PC-9 (cell line): ENCODE measurements around the gene VPS8. TPM values are rescaled to one million over a fixed set of nuclear protein-coding genes. Genes with fewer than 3 reads are reported as not detected.
"Not testable (repeated sequence)": the region's sequence is repeated elsewhere in the genome, so short reads cannot be mapped to it uniquely, and the experiment has no call there.

Source experiments
- BruUV-seq: library from RNA; stranded (reverse); fragments of 400-500 nt; replicated peaks from 2 replicates; lab custom pipeline; 2021; lab: Mats Ljungman, UMichigan
- CTCF ChIA-PET: fragments of 300-600 bp; sonication (Branson Sonifier 250); formaldehyde crosslinking; loops from one replicate; lab custom pipeline; 2022; ENCODE audit warnings: antibody characterized with exemption; lab: Charles Lee
- POLR2A ChIA-PET: fragments of 300-600 bp; sonication (Branson Sonifier 250); formaldehyde crosslinking; loops from one replicate; lab custom pipeline; 2022; ENCODE audit warnings: antibody characterized with exemption; ENCODE audit not compliant: unreplicated experiment; lab: Charles Lee
- DNase-seq, 2 experiments: peaks; one replicate each; pipeline versions ENCODE4 v3.0.0 to v3.0.0-alpha.2; 2015 to 2022; ENCODE audit warnings: mixed read lengths in 1 of 2
- H2AFZ ChIP-seq: fragments of 200-600 bp; sonication (generic); 2 replicates; pipeline ENCODE4 v1.8.1; 2017; ENCODE audit warnings: antibody characterized with exemption
- H3F3A ChIP-seq: fragments of 200-600 bp; sonication (generic); 2 replicates; pipeline ENCODE4 v1.8.1; 2017; ENCODE audit warnings: antibody characterized with exemption, mild to moderate bottlenecking, low read depth; ENCODE audit not compliant: insufficient read depth
- H3K27ac ChIP-seq: fragments of 200-600 bp; sonication (generic); 2 replicates; pipeline ENCODE4 v1.6.1; 2016; ENCODE audit warnings: mixed run types
- H3K27me3 ChIP-seq: fragments of 200-600 bp; sonication (generic); 2 replicates; pipeline ENCODE4 v1.6.1; 2016; ENCODE audit warnings: low read depth, mixed run types; ENCODE audit not compliant: insufficient read depth
- H3K36me3 ChIP-seq: fragments of 200-600 bp; sonication (generic); 2 replicates; pipeline ENCODE4 v1.6.1; 2016; ENCODE audit warnings: low read depth, mixed run types
- H3K4me1 ChIP-seq: fragments of 200-600 bp; sonication (generic); replicated peaks from 2 replicates; pipeline ENCODE4 v1.6.1; 2016; ENCODE audit warnings: mixed run types; ENCODE audit not compliant: insufficient read depth
- H3K4me2 ChIP-seq: fragments of 200-600 bp; sonication (generic); 2 replicates; pipeline ENCODE4 v1.6.1; 2017; ENCODE audit warnings: mixed run types
- H3K4me3 ChIP-seq: fragments of 200-600 bp; sonication (generic); 2 replicates; pipeline ENCODE4 v1.6.1; 2016; ENCODE audit warnings: mixed run types
- H3K79me2 ChIP-seq: fragments of 200-600 bp; sonication (generic); 2 replicates; pipeline ENCODE4 v1.6.1; 2017; ENCODE audit warnings: low read depth, mixed run types
- H3K9me2 ChIP-seq: fragments of 200-600 bp; sonication (generic); 2 replicates; pipeline ENCODE4 v1.8.1; 2017; ENCODE audit warnings: mild to moderate bottlenecking; ENCODE audit not compliant: insufficient read depth
- H3K9me3 ChIP-seq: fragments of 200-600 bp; sonication (generic); 2 replicates; pipeline ENCODE4 v1.8.1; 2016; ENCODE audit warnings: low read depth; ENCODE audit not compliant: insufficient read depth
- H4K20me1 ChIP-seq: fragments of 200-600 bp; sonication (generic); 2 replicates; pipeline ENCODE4 v1.8.1; 2017; ENCODE audit not compliant: insufficient read depth
- CTCF ChIP-seq: fragments of 200-600 bp; sonication (generic); conservative IDR thresholded peaks from 2 replicates; pipeline ENCODE4 v1.6.1; 2017; ENCODE audit warnings: mixed run types, antibody characterized with exemption, mild to moderate bottlenecking, moderate library complexity
- EZH2 ChIP-seq: fragments of 200-600 bp; sonication (generic); IDR thresholded peaks from 2 replicates; pipeline ENCODE4 v1.8.0; 2017; ENCODE audit warnings: antibody characterized with exemption, low read depth
- intact Hi-C: fragments of 100-400 bp; cut with micrococcal nuclease; formaldehyde crosslinking; loops from one replicate; pipeline ENCODE4 v1.10.0; 2022; ENCODE audit not compliant: unreplicated experiment
- total RNA-seq: library from RNA; stranded (reverse); gene quantifications from 2 replicates; pipeline ENCODE4 v1.2.3, GENCODE V29; 2021

The VPS8 gene
- total RNA-seq, 1 experiment from 2014 or later: 80.8 TPM

GRCh38 chr3:184895350-184895749 is 83.4 kb downstream of the VPS8 start:
- H2AFZ ChIP-seq: no peak overlapping the region
- no peak overlapping the region for H3K4me2 ChIP-seq
- H3K4me3 ChIP-seq: no peak overlapping the region
- no peak for TF ChIP-seq CTCF
- TF ChIP-seq EZH2: no peak
- H3K9me3 ChIP-seq: no peaks in the 10 kb centered on the region
- no peaks in the 10 kb centered on the region for H3K9me2 ChIP-seq
- H3K4me1 ChIP-seq: no peaks in the 10 kb centered on the region
- intact Hi-C loops: no loop called here
- H4K20me1 ChIP-seq: no peaks in the 10 kb centered on the region
- CTCF ChIA-PET: no interaction called here
- peaks cover 6% of the 10 kb centered on the region for H3K36me3 ChIP-seq
- H3F3A ChIP-seq: peaks cover 8% of the 10 kb centered on the region; the same call in 1 of the 2 replicates
- no peaks in the 10 kb centered on the region for H3K27me3 ChIP-seq
- H3K79me2 ChIP-seq: no peaks in the 10 kb centered on the region
- no peak for DNase-seq
- H3K27ac ChIP-seq: no peak overlapping the region
- POLR2A ChIA-PET: no interaction called here
- no TSS peak for BruUV-seq

- H3K4me3 ChIP-seq: no peak overlapping the region
- CTCF ChIA-PET: no interaction called here
- no peaks in the 10 kb centered on the region for H3K79me2 ChIP-seq
- H3K27me3 ChIP-seq: no peaks in the 10 kb centered on the region
- peaks cover 6% of the 10 kb centered on the region for H3K36me3 ChIP-seq
- no TSS peak for BruUV-seq
- no peaks in the 10 kb centered on the region for H4K20me1 ChIP-seq
- no peak overlapping the region for H3K27ac ChIP-seq
- intact Hi-C loops: no loop called here
- POLR2A ChIA-PET: interaction anchor here (0.7 kb wide), 1 partner anchor 603 kb away, joined by 4 read pairs; no protein-coding TSS in a partner anchor
- TF ChIP-seq CTCF (no peak), EZH2 (no peak)
- H3K9me3 ChIP-seq: no peaks in the 10 kb centered on the region
- no peaks in the 10 kb centered on the region for H3K4me1 ChIP-seq
- no peak overlapping the region for H3K4me2 ChIP-seq
- no peak overlapping the region for H2AFZ ChIP-seq
- peaks cover 8% of the 10 kb centered on the region; the same call in 1 of the 2 replicates for H3F3A ChIP-seq
- DNase-seq: no peak
- H3K9me2 ChIP-seq: no peaks in the 10 kb centered on the region
These were observed 84.4 kb downstream of the VPS8 start for GRCh38 chr3:184896336-184896735.

GRCh38 chr3:184899953-184900595 is 88.1 kb downstream of the VPS8 start:
- TF ChIP-seq EZH2 (no peak), CTCF (no peak)
- Histone ChIP-seq H3K9me3 (no peaks in the 10 kb centered on the region; the same call in 1 of the 2 replicates), H3K36me3 (peaks cover 2% of the 10 kb centered on the region), H3K4me1 (no peaks in the 10 kb centered on the region), H2AFZ (no peak overlapping the region), H3K27ac (no peak overlapping the region), H3K9me2 (no peaks in the 10 kb centered on the region), H3K4me2 (no peak overlapping the region), H3F3A (peaks cover 2% of the 10 kb centered on the region; the same call in 1 of the 2 replicates), H4K20me1 (no peaks in the 10 kb centered on the region), H3K27me3 (no peaks in the 10 kb centered on the region), H3K79me2 (no peaks in the 10 kb centered on the region), H3K4me3 (no peak overlapping the region)
- ChIA-PET CTCF (no interaction called here), POLR2A (no interaction called here)
- intact Hi-C loops: no loop called here
- no TSS peak for BruUV-seq
- no peak for DNase-seq

GRCh38 chr3:184907031-184907430 is 95.1 kb downstream of the VPS8 start:
- BruUV-seq: not testable (repeated sequence)

More at GRCh38 chr3:184907031-184907430, 95.1 kb downstream of the VPS8 start:
- CTCF ChIA-PET, H3K79me2 ChIP-seq, H4K20me1 ChIP-seq, H3K9me2 ChIP-seq, POLR2A ChIA-PET, H2AFZ ChIP-seq, H3K9me3 ChIP-seq, DNase-seq, H3K4me3 ChIP-seq, intact Hi-C loops, H3K27ac ChIP-seq, H3K4me2 ChIP-seq, H3K4me1 ChIP-seq, H3K27me3 ChIP-seq, H3K36me3 ChIP-seq, H3F3A ChIP-seq: not testable (repeated sequence)
